Stomach (tissue), 9 donors: Measurements from ENCODE around the gene DTNBP1. TPM values are rescaled to one million over a fixed set of nuclear protein-coding genes. Genes with fewer than 3 reads are reported as not detected.

Source experiments
- DNase-seq, 2 donors: peaks; one replicate each; pipeline versions ENCODE4 v3.0.0 to v3.0.0-alpha.2; 2013 to 2019
- H3K27ac ChIP-seq, 5 donors: fragments of 200-600 bp in 4 of 5; sonication (generic) in 4 of 5; one replicate each; pipeline ENCODE4 v1.5.1; 2013 to 2019; ENCODE audit warnings: mild to moderate bottlenecking in 1 of 5, moderate library complexity in 1 of 5
- H3K27me3 ChIP-seq, 3 donors: fragments of 200-600 bp; sonication (generic); one replicate each; pipeline ENCODE4 v1.5.1; 2017 to 2019; ENCODE audit warnings: mixed run types in 1 of 3
- H3K36me3 ChIP-seq, 4 donors: fragments of 200-600 bp; sonication (generic); 1 replicate in 3 of 4; 2 replicates in 1 of 4; pipeline ENCODE4 v1.5.1; 2016 to 2019
- H3K4me1 ChIP-seq, 4 donors: fragments of 200-600 bp; sonication (generic); one replicate each; pipeline ENCODE4 v1.5.1; 2016 to 2019
- H3K4me3 ChIP-seq, 4 donors: fragments of 200-600 bp; sonication (generic) in 3 of 4; one replicate each; pipeline ENCODE4 v1.5.1; 2016 to 2019; ENCODE audit warnings: mild to moderate bottlenecking in 1 of 4
- H3K9me3 ChIP-seq, 4 donors: fragments of 200-600 bp; sonication (generic); one replicate each; pipeline ENCODE4 v1.5.1; 2016 to 2019
- EP300 ChIP-seq: sonication (generic); formaldehyde crosslinking; IDR thresholded peaks from one replicate; pipeline ENCODE4 v1.6.1; 2017; ENCODE audit warnings: antibody characterized with exemption
- POLR2A ChIP-seq, 4 donors: fragments of 450-650 bp; IDR thresholded peaks; one replicate each; pipeline ENCODE4 v1.6.1; 2016; ENCODE audit warnings: antibody characterized with exemption in 4 of 4, control low read depth in 2 of 4, mild to moderate bottlenecking in 1 of 4, moderate library complexity in 1 of 4
- POLR2AphosphoS5 ChIP-seq, 3 donors: sonication (generic); formaldehyde crosslinking; IDR thresholded peaks; one replicate each; pipeline ENCODE4 v1.6.1; 2016; ENCODE audit warnings: antibody characterized with exemption in 3 of 3
- WGBS, 5 donors: extraction: QIAGEN DNeasy Blood & Tissue Kit in 3 of 5; methylation state at CpG; one replicate each; pipeline versions ENCODE4 v1.1.5 to v1.1.7; 2013 to 2018; 5-methylcytosine and 5-hydroxymethylcytosine counted together
- intact Hi-C: fragments of 100-400 bp; cut with DNase I; formaldehyde crosslinking; loops from one replicate; pipeline ENCODE4 v1.15.1; 2023; ENCODE audit warnings: low total_unique reads
- polyA plus RNA-seq, 3 donors: library from polyadenylated mRNA; stranded (reverse); fragments of 200-250 nt; gene quantifications; one replicate each; pipeline ENCODE4 v1.2.3, GENCODE V29; 2013
- small RNA-seq, 4 donors: library from RNA; depleted of rRNA; stranded (forward); fragments of <200 nt; gene quantifications; one replicate each; pipeline ENCODE3, GENCODE V24; 2016
- total RNA-seq, 5 donors: library from RNA; depleted of rRNA; stranded (reverse); fragments of >200 nt; gene quantifications; one replicate each; pipeline versions ENCODE4 v1.1.0 to v1.2.3, GENCODE V29; 2014 to 2016
- TF ChIP-seq, protein P1 (sequence below), 7 experiments: fragments of 450-650 bp in 4 of 7; fragments of 200-600 bp in 3 of 7; sonication (generic) in 3 of 7; IDR thresholded peaks; one replicate each; pipeline ENCODE4 v1.5.1; 2016 to 2019; ENCODE audit warnings: antibody characterized with exemption in 7 of 7, control low read depth in 2 of 7, mild to moderate bottlenecking in 1 of 7
- donor health status: healthy with polysubstance abuse.
- donor health status: Bipolar disorder and iron deficiency.
- donor health status: healthy.

Gene DTNBP1
- total and polyA plus RNA-seq, 8 donors, result 4.1 to 68.7 (median 12.0) TPM

DNA sequence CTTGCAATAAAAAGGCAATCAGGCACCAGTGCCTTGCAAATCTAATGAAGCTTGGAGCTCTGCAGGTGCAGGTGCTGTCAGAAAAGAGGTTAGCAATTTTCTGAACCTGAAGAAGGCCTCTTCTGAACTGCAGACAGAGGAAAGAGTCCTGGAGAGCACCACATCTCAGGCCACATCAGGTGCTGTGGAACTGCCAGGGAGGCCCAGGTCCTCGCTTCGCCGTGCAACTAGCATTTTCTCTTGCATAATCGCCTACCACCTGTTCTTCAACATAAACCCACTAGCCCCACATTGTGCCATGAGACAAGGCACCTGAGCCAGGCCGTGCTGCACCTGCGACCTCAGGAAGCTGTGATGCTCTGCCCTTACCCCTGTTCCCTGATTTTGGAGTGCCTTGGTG is 187.6 kb downstream of the DTNBP1 start:
- H3K27me3 ChIP-seq, result no peaks in the 10 kb centered on the region
- H3K36me3 ChIP-seq, result peaks cover 0 to 24% (median 11%) of the 10 kb centered on the region in 4 donors
- no peaks in the 10 kb centered on the region for H3K9me3 ChIP-seq
- intact Hi-C loops, result no loop called here
- DNase-seq, result no peak
- H3K4me3 ChIP-seq, result no peak overlapping the region
- H3K27ac ChIP-seq, result no peak overlapping the region
- 77 to 95% (median 82%) methylated on average over 6 of the region's 6 CpGs for WGBS, 5 donors
- peaks cover 0 to 64% (median 24%) of the 10 kb centered on the region in 4 donors for H3K4me1 ChIP-seq
- TF ChIP-seq, protein P1, sequence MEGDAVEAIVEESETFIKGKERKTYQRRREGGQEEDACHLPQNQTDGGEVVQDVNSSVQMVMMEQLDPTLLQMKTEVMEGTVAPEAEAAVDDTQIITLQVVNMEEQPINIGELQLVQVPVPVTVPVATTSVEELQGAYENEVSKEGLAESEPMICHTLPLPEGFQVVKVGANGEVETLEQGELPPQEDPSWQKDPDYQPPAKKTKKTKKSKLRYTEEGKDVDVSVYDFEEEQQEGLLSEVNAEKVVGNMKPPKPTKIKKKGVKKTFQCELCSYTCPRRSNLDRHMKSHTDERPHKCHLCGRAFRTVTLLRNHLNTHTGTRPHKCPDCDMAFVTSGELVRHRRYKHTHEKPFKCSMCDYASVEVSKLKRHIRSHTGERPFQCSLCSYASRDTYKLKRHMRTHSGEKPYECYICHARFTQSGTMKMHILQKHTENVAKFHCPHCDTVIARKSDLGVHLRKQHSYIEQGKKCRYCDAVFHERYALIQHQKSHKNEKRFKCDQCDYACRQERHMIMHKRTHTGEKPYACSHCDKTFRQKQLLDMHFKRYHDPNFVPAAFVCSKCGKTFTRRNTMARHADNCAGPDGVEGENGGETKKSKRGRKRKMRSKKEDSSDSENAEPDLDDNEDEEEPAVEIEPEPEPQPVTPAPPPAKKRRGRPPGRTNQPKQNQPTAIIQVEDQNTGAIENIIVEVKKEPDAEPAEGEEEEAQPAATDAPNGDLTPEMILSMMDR (IDR thresholded peaks at IDR 0.05), result no peak
- TF ChIP-seq POLR2A (IDR thresholded peaks at IDR 0.05), result no peak
- no peak for TF ChIP-seq EP300
- TF ChIP-seq POLR2AphosphoS5 (IDR thresholded peaks at IDR 0.05), result no peak

DNA sequence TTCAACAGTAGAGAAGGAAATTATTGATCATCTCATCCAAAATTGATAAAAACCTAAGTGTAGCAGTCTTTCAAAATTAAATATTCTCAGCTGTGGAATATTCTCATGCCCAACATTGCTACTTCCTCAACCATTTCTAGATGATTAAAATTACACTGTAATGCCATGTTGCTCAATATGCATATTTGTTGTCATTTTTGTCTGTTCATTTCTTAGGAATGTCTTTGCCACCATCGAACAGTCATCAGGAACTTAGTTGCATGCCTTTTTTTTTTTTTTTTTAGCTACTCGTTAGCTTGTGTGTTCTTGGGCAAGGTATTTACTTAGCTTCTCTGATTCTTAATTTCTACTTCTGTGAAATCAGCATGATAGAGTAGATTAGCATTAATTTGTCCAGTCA is 188.6 kb downstream of the DTNBP1 start:
- intact Hi-C loops, result no loop called here
- Histone ChIP-seq H3K4me1 (peaks cover 0 to 53% (median 15%) of the 10 kb centered on the region in 4 donors), H3K27ac (peak overlapping the region in 2 of 5 donors; percentile 20 to 47), H3K36me3 (peaks cover 0 to 34% (median 21%) of the 10 kb centered on the region in 4 donors), H3K27me3 (no peaks in the 10 kb centered on the region), H3K9me3 (no peaks in the 10 kb centered on the region), H3K4me3 (no peak overlapping the region)
- no peak for DNase-seq
- TF ChIP-seq POLR2A (IDR thresholded peaks at IDR 0.05) (no peak), EP300 (no peak), POLR2AphosphoS5 (IDR thresholded peaks at IDR 0.05) (no peak)
- TF ChIP-seq, protein P1 (IDR thresholded peaks at IDR 0.05), result no peak
- WGBS, 5 donors, result 72 to 88% (median 79%) methylated on average over 2 of the region's 2 CpGs

DNA sequence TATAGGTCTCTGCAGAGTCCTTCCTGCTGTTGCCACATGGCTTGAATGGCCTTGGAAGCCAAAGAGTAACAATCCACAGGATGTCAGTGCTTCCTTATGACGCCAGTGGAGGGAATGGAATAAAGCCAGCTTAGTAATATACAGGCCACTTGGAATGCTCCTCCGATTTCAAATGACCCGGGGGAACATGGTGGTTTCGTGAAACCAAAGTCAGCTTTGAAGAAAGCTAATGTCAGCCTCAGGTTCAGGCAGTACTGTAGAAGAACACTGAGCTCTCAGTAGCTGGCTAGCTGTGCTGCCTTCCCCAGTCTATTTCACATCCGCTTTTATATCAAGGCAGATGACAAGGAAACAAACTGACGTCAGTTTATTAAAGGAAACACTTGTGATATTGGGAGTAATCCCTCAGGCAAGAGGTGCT is 189.1 kb downstream of the DTNBP1 start:
- Histone ChIP-seq H3K9me3 (no peaks in the 10 kb centered on the region), H3K27me3 (no peaks in the 10 kb centered on the region), H3K4me1 (peaks cover 0 to 51% (median 15%) of the 10 kb centered on the region in 4 donors), H3K4me3 (no peak overlapping the region), H3K36me3 (peaks cover 0 to 37% (median 24%) of the 10 kb centered on the region in 4 donors), H3K27ac (peak overlapping the region in 3 of 5 donors; percentile 20 to 47 (median 27))
- TF ChIP-seq EP300 (no peak), POLR2A (IDR thresholded peaks at IDR 0.05) (no peak), POLR2AphosphoS5 (IDR thresholded peaks at IDR 0.05) (no peak)
- TF ChIP-seq, protein P1 (IDR thresholded peaks at IDR 0.05), result no peak
- intact Hi-C loops, result no loop called here
- DNase-seq, result peak in 1 of 2 donors; percentile 35
- whole genome bisulfite sequencing, 5 donors, result 71 to 84% (median 78%) methylated on average over 6 of the region's 6 CpGs

DNA sequence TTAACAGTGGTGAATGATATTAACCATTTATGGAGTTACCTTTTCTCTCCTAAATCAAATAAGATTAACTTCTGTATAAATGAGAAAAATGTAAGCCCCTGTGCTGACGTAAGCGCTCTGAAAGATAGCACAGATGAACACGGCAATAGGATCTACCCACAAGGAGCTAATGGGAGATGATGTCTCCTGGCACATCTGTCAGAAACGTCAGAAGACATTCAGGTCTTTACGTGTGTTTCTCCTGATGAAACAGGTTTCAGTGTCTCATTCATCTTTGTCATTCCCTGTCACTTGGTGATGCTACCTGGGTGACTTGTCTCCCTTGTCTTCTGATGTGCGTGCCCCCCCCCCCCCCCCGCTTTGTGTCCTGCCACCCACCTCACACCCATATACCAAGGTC is 189.7 kb downstream of the DTNBP1 start:
- peaks cover 0 to 41% (median 29%) of the 10 kb centered on the region in 4 donors for H3K36me3 ChIP-seq
- H3K4me3 ChIP-seq, result no peak overlapping the region
- no peaks in the 10 kb centered on the region for H3K9me3 ChIP-seq
- TF ChIP-seq POLR2A (IDR thresholded peaks at IDR 0.05) (no peak), POLR2AphosphoS5 (IDR thresholded peaks at IDR 0.05) (no peak), EP300 (no peak)
- TF ChIP-seq, protein P1 (IDR thresholded peaks at IDR 0.05), result no peak
- intact Hi-C loops, result no loop called here
- DNase-seq, result no peak
- 68 to 94% (median 82%) methylated on average over 6 to 7 of the region's 7 CpGs for WGBS, 5 donors
- H3K27me3 ChIP-seq, result no peaks in the 10 kb centered on the region
- peaks cover 0 to 50% (median 15%) of the 10 kb centered on the region in 4 donors for H3K4me1 ChIP-seq
- peak overlapping the region in 2 of 5 donors; percentile 20 to 47 for H3K27ac ChIP-seq

Small RNAs within 50 kb of the gene (small RNA-seq; reads per million reads assigned to genes)
- gene RF00001, result 0 reads per million in 4 donors
